ENCODE measurements around the gene SURF4. TPM values are rescaled to one million over a fixed set of nuclear protein-coding genes. Genes with fewer than 3 reads are reported as not detected.
"Not testable (repeated sequence)": the region's sequence is repeated elsewhere in the genome, so short reads cannot be mapped to it uniquely, and the experiment has no call there.

Gene SURF4
- total RNA-seq, 1 experiment from 2014 or later, result 286 TPM

GRCh38 chr9:133397895-133398294, 22.0 kb upstream of the SURF4 start:
- no peak for DNase-seq (ENCODE audit: low read depth)

- DNase-seq (ENCODE audit: low read depth), result no peak
These were observed 21.5 kb upstream of the SURF4 start for GRCh38 chr9:133397370-133397769.

GRCh38 chr9:133396952-133397351, 21.1 kb upstream of the SURF4 start:
- no peak for DNase-seq (ENCODE audit: low read depth)

GRCh38 chr9:133394687-133395271, 18.9 kb upstream of the SURF4 start:
- DNase-seq (ENCODE audit: low read depth), result no peak

GRCh38 chr9:133393399-133393798, 17.5 kb upstream of the SURF4 start:
- no peak for DNase-seq (ENCODE audit: low read depth)

- not testable (repeated sequence) for DNase-seq (ENCODE audit: low read depth)
These were observed 16.4 kb upstream of the SURF4 start for GRCh38 chr9:133392308-133392707.

GRCh38 chr9:133391449-133391848, 15.6 kb upstream of the SURF4 start:
- not testable (repeated sequence) for DNase-seq (ENCODE audit: low read depth)

- no peak for DNase-seq (ENCODE audit: low read depth)
These were observed 14.9 kb upstream of the SURF4 start for GRCh38 chr9:133390713-133391112.

GRCh38 chr9:133389562-133389961, 13.7 kb upstream of the SURF4 start:
- no peak for DNase-seq (ENCODE audit: low read depth)

- DNase-seq (ENCODE audit: low read depth), result no peak
These were observed 13.2 kb upstream of the SURF4 start for GRCh38 chr9:133389025-133389557.

GRCh38 chr9:133387680-133388079, 11.8 kb upstream of the SURF4 start:
- DNase-seq (ENCODE audit: low read depth), result no peak

GRCh38 chr9:133386338-133386737, 10.5 kb upstream of the SURF4 start:
- DNase-seq (ENCODE audit: low read depth), result no peak

- DNase-seq (ENCODE audit: low read depth), result no peak
These were observed 9.6 kb upstream of the SURF4 start for GRCh38 chr9:133385452-133385851.

- no peak for DNase-seq (ENCODE audit: low read depth)
These were observed 9.0 kb upstream of the SURF4 start for GRCh38 chr9:133384736-133385321.

GRCh38 chr9:133383438-133383837, 7.6 kb upstream of the SURF4 start:
- no peak for DNase-seq (ENCODE audit: low read depth)

GRCh38 chr9:133382507-133383141, 6.8 kb upstream of the SURF4 start:
- no peak for DNase-seq (ENCODE audit: low read depth)

GRCh38 chr9:133380734-133381133, 4.9 kb upstream of the SURF4 start:
- no peak for DNase-seq (ENCODE audit: low read depth)

- peak; percentile 35 for DNase-seq (ENCODE audit: low read depth)
These were observed 3.6 kb upstream of the SURF4 start for GRCh38 chr9:133379153-133380086.

GRCh38 chr9:133378408-133378962, 2.6 kb upstream of the SURF4 start:
- DNase-seq (ENCODE audit: low read depth), result no peak

- peak; percentile 22 for DNase-seq (ENCODE audit: low read depth)
These were observed 1.9 kb upstream of the SURF4 start for GRCh38 chr9:133377721-133378216.

- not testable (repeated sequence) for DNase-seq (ENCODE audit: low read depth)
These were observed 1.4 kb upstream of the SURF4 start for GRCh38 chr9:133377280-133377679.
